Type B pancreatic cell (in vitro differentiated cells): ENCODE results near the gene SHQ1. TPM values are rescaled to one million over a fixed set of nuclear protein-coding genes. Genes with fewer than 3 reads are reported as not detected.

Experiments
- DNase-seq: peaks from one replicate; pipeline ENCODE4 v3.0.0; 2021; ENCODE audit warnings: mixed read lengths; ENCODE audit not compliant: unreplicated experiment; ENCODE audit errors: extremely low spot score
- H3K27ac Mint-ChIP-seq: 2 replicates; pipeline ENCODE4 v1.8.0; 2021; ENCODE audit warnings: mild to moderate bottlenecking, mixed read lengths
- H3K27me3 Mint-ChIP-seq: 2 replicates; pipeline ENCODE4 v1.8.0; 2021; ENCODE audit warnings: mixed read lengths
- H3K36me3 Mint-ChIP-seq: 2 replicates; pipeline ENCODE4 v1.8.0; 2021; ENCODE audit warnings: mixed read lengths
- H3K4me1 Mint-ChIP-seq: one replicate; pipeline ENCODE4 v1.8.0; 2021; ENCODE audit warnings: mixed read lengths; ENCODE audit not compliant: unreplicated experiment
- H3K4me3 Mint-ChIP-seq: 2 replicates; pipeline ENCODE4 v1.8.0; 2021; ENCODE audit warnings: mild to moderate bottlenecking, mixed read lengths
- H3K9me3 Mint-ChIP-seq: 2 replicates; pipeline ENCODE4 v1.8.0; 2021; ENCODE audit warnings: mixed read lengths
- total RNA-seq: library from RNA; stranded (reverse); gene quantifications from 2 replicates; pipeline ENCODE4 v1.2.1, GENCODE V29; 2021; ENCODE audit warnings: low replicate concordance
- TF ChIP-seq, protein P1 (sequence below): fragments of 200-600 bp; sonication (generic); conservative IDR thresholded peaks from 2 replicates; pipeline ENCODE4 v1.5.0; 2021; ENCODE audit warnings: antibody characterized with exemption, mild to moderate bottlenecking

SHQ1 gene
- total RNA-seq, 1 donor from 2014 or later, result 22.9 TPM

- Mint-ChIP-seq H3K27me3 (peaks cover 9% of the 10 kb centered on the region), H3K4me1 (peaks cover 29% of the 10 kb centered on the region), H3K4me3 (no peak overlapping the region), H3K9me3 (no peaks in the 10 kb centered on the region), H3K36me3 (peaks cover 31% of the 10 kb centered on the region), H3K27ac (no peak overlapping the region)
- TF ChIP-seq, protein P1, sequence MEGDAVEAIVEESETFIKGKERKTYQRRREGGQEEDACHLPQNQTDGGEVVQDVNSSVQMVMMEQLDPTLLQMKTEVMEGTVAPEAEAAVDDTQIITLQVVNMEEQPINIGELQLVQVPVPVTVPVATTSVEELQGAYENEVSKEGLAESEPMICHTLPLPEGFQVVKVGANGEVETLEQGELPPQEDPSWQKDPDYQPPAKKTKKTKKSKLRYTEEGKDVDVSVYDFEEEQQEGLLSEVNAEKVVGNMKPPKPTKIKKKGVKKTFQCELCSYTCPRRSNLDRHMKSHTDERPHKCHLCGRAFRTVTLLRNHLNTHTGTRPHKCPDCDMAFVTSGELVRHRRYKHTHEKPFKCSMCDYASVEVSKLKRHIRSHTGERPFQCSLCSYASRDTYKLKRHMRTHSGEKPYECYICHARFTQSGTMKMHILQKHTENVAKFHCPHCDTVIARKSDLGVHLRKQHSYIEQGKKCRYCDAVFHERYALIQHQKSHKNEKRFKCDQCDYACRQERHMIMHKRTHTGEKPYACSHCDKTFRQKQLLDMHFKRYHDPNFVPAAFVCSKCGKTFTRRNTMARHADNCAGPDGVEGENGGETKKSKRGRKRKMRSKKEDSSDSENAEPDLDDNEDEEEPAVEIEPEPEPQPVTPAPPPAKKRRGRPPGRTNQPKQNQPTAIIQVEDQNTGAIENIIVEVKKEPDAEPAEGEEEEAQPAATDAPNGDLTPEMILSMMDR, result no peak
- no peak for DNase-seq
Measured at GRCh38 chr3:72844436-72844993, 3.7 kb downstream of the SHQ1 start.

GRCh38 chr3:72839057-72839456 lies 9.2 kb downstream of the SHQ1 start:
- no peak overlapping the region for H3K4me3 Mint-ChIP-seq
- no peak for DNase-seq
- no peaks in the 10 kb centered on the region for H3K27me3 Mint-ChIP-seq
- no peaks in the 10 kb centered on the region for H3K4me1 Mint-ChIP-seq
- no peak overlapping the region for H3K27ac Mint-ChIP-seq
- TF ChIP-seq, protein P1, result no peak
- H3K9me3 Mint-ChIP-seq, result no peaks in the 10 kb centered on the region
- peaks cover 48% of the 10 kb centered on the region for H3K36me3 Mint-ChIP-seq

GRCh38 chr3:72836923-72837322 lies 11.3 kb downstream of the SHQ1 start:
- no peak overlapping the region for H3K27ac Mint-ChIP-seq
- no peaks in the 10 kb centered on the region for H3K27me3 Mint-ChIP-seq
- H3K4me1 Mint-ChIP-seq, result no peaks in the 10 kb centered on the region
- TF ChIP-seq, protein P1, result no peak
- DNase-seq, result no peak
- no peaks in the 10 kb centered on the region for H3K9me3 Mint-ChIP-seq
- no peak overlapping the region for H3K4me3 Mint-ChIP-seq
- peaks cover 38% of the 10 kb centered on the region for H3K36me3 Mint-ChIP-seq

GRCh38 chr3:72836416-72836815 lies 11.8 kb downstream of the SHQ1 start:
- DNase-seq, result no peak
- TF ChIP-seq, protein P1, result no peak
- no peaks in the 10 kb centered on the region for H3K9me3 Mint-ChIP-seq
- no peak overlapping the region for H3K27ac Mint-ChIP-seq
- no peaks in the 10 kb centered on the region for H3K27me3 Mint-ChIP-seq
- no peaks in the 10 kb centered on the region for H3K4me1 Mint-ChIP-seq
- peaks cover 35% of the 10 kb centered on the region for H3K36me3 Mint-ChIP-seq
- H3K4me3 Mint-ChIP-seq, result no peak overlapping the region

DNA sequence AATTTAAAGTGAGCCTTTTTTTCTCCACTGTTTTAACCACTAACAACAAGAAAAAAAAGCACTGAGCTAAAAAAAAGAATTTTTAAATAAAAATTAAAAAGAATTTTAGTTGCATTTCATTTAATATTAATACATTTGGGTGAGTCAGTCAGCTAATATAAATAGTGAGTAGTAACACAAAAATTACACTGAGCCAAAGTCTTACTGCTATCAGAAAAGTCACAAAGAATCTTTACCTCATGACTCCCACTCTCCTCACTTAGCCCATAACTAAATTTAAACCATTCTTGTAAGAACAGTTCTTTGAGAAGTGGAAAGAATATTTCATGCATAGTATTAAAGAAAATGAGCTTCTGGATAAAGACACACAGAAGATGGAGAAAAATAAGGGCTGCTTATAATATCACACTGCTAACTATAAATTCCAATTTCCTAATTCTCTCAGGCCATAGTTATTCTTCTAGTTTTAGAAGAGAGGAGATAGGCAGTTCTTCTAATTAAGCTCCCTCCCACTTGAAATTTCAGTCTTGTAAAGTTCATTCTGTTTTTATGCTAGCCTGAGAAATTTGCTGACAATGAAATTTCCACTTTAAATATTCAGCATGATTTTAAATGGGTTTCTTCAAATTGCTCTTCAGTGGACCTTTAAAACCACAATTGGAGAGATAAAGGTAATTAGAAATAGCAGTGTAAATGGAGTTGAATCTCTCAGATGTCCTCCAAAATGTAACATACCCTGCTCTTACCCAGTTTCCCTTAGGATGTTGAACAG lies 17.6 kb downstream of the SHQ1 start:
- Mint-ChIP-seq H3K27ac (no peak overlapping the region), H3K4me1 (no peaks in the 10 kb centered on the region), H3K4me3 (no peak overlapping the region), H3K9me3 (no peaks in the 10 kb centered on the region), H3K36me3 (peaks cover 31% of the 10 kb centered on the region), H3K27me3 (no peaks in the 10 kb centered on the region)
- no peak for DNase-seq
- TF ChIP-seq, protein P1, result no peak
